ENCODE results near the gene CEMIP2. TPM values are rescaled to one million over a fixed set of nuclear protein-coding genes. Genes with fewer than 3 reads are reported as not detected.

The CEMIP2 gene
- total and polyA plus RNA-seq, 10 of the 15 experiments (the other 5 are each of a cell fraction or from before 2014, with no cell fraction given): 0.50 to 19.2 (median 1.2) TPM

DNA sequence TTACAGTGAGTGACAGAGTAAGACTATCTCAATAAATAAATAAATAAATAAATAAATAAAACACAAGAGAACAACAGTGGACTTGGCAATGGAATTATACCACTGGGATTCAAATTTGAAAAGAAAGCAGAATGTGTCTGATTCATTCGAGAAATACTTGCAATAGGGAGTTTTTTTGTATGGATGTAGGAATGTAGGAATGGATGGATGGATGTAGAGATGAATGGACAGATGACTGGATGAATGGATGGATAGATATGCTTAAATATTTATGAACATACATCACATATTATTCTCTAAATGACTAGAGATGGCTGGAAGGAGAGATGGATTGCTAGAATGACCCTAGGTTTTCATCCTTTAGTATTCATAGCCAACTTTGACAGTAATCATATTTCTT lies 22.0 kb upstream of the CEMIP2 start:
- Histone ChIP-seq H4K20me1 (ENCODE audit: control insufficient read depth, insufficient read depth) (no peaks in the 10 kb centered on the region), H3K9ac (ENCODE audit: control insufficient read depth, insufficient read depth, low read length) (no peak overlapping the region), H3K4me2 (ENCODE audit: control insufficient read depth, insufficient read depth) (no peak overlapping the region), H3K79me2 (ENCODE audit: control insufficient read depth, insufficient read depth, low read length) (no peaks in the 10 kb centered on the region), H3K4me1 (ENCODE audit: control insufficient read depth, insufficient read depth, low read length) (peaks cover 21% of the 10 kb centered on the region), H3K27ac (ENCODE audit: control insufficient read depth, insufficient read depth) (no peak overlapping the region), H3K4me3 (no peak overlapping the region), H2AFZ (ENCODE audit: control insufficient read depth, low read depth, low read length) (no peak overlapping the region), H3K27me3 (replicated peaks in 1 of 2; ENCODE audit: control insufficient read depth in 2 of 2, insufficient read depth in 2 of 2, low read length in 1 of 2) (no peaks in the 10 kb centered on the region), H3K9me3 (replicated peaks; ENCODE audit: control insufficient read depth, insufficient read depth, low read length) (no peaks in the 10 kb centered on the region), H3K36me3 (ENCODE audit: control insufficient read depth in 2 of 2, insufficient read depth in 2 of 2, low read length in 1 of 2) (no peaks in the 10 kb centered on the region)
- intact Hi-C loops (cut with micrococcal nuclease; ENCODE audit: unreplicated experiment): no loop called here
- 68% methylated on average over 1 of the region's 1 CpG for WGBS (ENCODE audit: insufficient coverage, insufficient replicate concordance, low lambda C conversion rate, missing lambda C conversion rate)
- RAD21 ChIA-PET (ENCODE audit: unreplicated experiment): no interaction called here
- ATAC-seq (no peak), DNase-seq (ENCODE audit: low read depth, low spot score) (no peak), FAIRE-seq (no peak)
- BruUV-seq (replicated peaks): no TSS peak
- TF ChIP-seq MYB (IDR thresholded peaks at IDR 0.05; ENCODE audit: borderline replicate concordance, low read depth, low read length): no peak
- TF ChIP-seq, protein P1, sequence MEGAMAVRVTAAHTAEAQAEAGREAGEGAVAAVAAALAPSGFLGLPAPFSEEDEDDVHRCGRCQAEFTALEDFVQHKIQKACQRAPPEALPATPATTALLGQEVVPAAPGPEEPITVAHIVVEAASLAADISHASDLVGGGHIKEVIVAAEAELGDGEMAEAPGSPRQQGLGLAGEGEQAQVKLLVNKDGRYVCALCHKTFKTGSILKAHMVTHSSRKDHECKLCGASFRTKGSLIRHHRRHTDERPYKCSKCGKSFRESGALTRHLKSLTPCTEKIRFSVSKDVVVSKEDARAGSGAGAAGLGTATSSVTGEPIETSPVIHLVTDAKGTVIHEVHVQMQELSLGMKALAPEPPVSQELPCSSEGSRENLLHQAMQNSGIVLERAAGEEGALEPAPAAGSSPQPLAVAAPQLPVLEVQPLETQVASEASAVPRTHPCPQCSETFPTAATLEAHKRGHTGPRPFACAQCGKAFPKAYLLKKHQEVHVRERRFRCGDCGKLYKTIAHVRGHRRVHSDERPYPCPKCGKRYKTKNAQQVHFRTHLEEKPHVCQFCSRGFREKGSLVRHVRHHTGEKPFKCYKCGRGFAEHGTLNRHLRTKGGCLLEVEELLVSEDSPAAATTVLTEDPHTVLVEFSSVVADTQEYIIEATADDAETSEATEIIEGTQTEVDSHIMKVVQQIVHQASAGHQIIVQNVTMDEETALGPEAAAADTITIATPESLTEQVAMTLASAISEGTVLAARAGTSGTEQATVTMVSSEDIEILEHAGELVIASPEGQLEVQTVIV (IDR thresholded peaks at IDR 0.05; ENCODE audit: borderline replicate concordance, partially characterized antibody): no peak
- TF ChIP-seq, protein P2, sequence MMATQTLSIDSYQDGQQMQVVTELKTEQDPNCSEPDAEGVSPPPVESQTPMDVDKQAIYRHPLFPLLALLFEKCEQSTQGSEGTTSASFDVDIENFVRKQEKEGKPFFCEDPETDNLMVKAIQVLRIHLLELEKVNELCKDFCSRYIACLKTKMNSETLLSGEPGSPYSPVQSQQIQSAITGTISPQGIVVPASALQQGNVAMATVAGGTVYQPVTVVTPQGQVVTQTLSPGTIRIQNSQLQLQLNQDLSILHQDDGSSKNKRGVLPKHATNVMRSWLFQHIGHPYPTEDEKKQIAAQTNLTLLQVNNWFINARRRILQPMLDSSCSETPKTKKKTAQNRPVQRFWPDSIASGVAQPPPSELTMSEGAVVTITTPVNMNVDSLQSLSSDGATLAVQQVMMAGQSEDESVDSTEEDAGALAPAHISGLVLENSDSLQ (IDR thresholded peaks at IDR 0.05): no peak
- in situ Hi-C loops (cut with MboI): no loop called here
- POLR2A ChIA-PET: no interaction called here
- SMC1A ChIA-PET (ENCODE audit: uncharacterized antibody, unreplicated experiment): interaction anchor here (1.3 to 1.9 kb wide), 2 partner anchors 10 to 29 kb away, joined by 4 to 5 read pairs; no protein-coding TSS in a partner anchor
- CTCF ChIA-PET: interaction anchor here (0.9 to 1.4 kb wide), 2 partner anchors 14 to 16 kb away, joined by 3 to 4 read pairs; no protein-coding TSS in a partner anchor

Measured in GM12878 (cell line).